Tibial nerve (tissue), 4 donors: ENCODE measurements around the gene KLHL4.

Source experiments
- EP300 ChIP-seq, 2 donors: sonication (generic); formaldehyde crosslinking; IDR thresholded peaks; one replicate each; pipeline ENCODE4 v1.6.1; 2017; ENCODE audit warnings: antibody characterized with exemption in 2 of 2, mild to moderate bottlenecking in 1 of 2
- POLR2A ChIP-seq, 2 donors: fragments of 450-650 bp; IDR thresholded peaks; one replicate each; pipeline ENCODE4 v1.6.1; 2017; ENCODE audit warnings: antibody characterized with exemption in 2 of 2, mild to moderate bottlenecking in 2 of 2, moderate library complexity in 2 of 2
- TF ChIP-seq, protein P1 (sequence below), 5 experiments: fragments of 200-600 bp in 3 of 5; fragments of 450-650 bp in 2 of 5; sonication (generic) in 3 of 5; IDR thresholded peaks; one replicate each; pipeline ENCODE4 v1.5.1; 2016 to 2019; ENCODE audit warnings: antibody characterized with exemption in 5 of 5, mild to moderate bottlenecking in 3 of 5, moderate library complexity in 2 of 5

DNA sequence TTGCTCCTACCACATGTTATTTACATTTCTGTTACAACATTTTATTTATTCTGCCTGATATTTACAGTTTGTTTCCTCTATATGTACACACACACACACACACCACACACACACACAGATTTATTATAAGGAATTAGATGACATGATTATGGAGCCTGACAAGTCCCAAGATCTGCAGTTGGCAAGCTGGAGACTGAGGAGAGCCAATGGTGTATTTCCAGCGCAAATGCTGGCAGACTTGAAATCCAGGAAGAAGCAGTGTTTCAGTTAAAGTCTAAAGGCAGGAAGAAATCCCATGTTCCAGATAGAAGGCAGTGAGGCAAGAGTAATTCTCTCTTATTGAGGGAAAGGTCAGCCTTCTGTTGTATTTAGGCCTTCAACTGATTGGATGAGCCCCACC lies 1.8 kb upstream of the KLHL4 start:
- no peak for TF ChIP-seq POLR2A (IDR thresholded peaks at IDR 0.05)
- TF ChIP-seq, protein P1, sequence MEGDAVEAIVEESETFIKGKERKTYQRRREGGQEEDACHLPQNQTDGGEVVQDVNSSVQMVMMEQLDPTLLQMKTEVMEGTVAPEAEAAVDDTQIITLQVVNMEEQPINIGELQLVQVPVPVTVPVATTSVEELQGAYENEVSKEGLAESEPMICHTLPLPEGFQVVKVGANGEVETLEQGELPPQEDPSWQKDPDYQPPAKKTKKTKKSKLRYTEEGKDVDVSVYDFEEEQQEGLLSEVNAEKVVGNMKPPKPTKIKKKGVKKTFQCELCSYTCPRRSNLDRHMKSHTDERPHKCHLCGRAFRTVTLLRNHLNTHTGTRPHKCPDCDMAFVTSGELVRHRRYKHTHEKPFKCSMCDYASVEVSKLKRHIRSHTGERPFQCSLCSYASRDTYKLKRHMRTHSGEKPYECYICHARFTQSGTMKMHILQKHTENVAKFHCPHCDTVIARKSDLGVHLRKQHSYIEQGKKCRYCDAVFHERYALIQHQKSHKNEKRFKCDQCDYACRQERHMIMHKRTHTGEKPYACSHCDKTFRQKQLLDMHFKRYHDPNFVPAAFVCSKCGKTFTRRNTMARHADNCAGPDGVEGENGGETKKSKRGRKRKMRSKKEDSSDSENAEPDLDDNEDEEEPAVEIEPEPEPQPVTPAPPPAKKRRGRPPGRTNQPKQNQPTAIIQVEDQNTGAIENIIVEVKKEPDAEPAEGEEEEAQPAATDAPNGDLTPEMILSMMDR (IDR thresholded peaks at IDR 0.05) = no peak
- TF ChIP-seq EP300 (IDR thresholded peaks at IDR 0.05) = no peak
